ENCODE data around the gene YBX2.

DNA sequence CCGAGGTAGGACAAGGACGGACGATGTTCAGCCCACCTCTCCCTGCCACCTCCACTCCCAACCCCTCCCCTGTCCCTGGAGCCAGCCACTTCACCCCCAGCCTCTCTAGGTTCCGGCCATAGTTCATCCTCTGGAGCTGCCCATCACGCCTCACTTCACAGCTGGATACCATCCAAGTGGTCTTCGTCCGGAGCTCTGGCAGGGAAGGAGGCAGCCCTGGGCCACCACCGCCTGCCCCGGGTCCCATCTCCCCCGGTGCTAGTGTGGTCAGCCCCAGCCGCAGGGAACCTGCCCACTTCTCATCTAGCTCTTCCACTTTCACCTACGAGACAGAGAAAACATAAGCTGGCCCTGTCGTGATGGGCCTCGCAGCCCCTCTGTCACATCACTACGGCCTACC, 27.0 kb upstream of the YBX2 start:
- TF ChIP-seq, protein P1, sequence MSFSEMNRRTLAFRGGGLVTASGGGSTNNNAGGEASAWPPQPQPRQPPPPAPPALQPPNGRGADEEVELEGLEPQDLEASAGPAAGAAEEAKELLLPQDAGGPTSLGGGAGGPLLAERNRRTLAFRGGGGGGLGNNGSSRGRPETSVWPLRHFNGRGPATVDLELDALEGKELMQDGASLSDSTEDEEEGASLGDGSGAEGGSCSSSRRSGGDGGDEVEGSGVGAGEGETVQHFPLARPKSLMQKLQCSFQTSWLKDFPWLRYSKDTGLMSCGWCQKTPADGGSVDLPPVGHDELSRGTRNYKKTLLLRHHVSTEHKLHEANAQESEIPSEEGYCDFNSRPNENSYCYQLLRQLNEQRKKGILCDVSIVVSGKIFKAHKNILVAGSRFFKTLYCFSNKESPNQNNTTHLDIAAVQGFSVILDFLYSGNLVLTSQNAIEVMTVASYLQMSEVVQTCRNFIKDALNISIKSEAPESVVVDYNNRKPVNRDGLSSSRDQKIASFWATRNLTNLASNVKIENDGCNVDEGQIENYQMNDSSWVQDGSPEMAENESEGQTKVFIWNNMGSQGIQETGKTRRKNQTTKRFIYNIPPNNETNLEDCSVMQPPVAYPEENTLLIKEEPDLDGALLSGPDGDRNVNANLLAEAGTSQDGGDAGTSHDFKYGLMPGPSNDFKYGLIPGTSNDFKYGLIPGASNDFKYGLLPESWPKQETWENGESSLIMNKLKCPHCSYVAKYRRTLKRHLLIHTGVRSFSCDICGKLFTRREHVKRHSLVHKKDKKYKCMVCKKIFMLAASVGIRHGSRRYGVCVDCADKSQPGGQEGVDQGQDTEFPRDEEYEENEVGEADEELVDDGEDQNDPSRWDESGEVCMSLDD (tag by site-specific recombination; IDR thresholded peaks at IDR 0.05): no peak
- TF ChIP-seq ZNF16 (tag by site-specific recombination; IDR thresholded peaks at IDR 0.05; ENCODE audit: low read depth): no peak
- TF ChIP-seq, protein P2, sequence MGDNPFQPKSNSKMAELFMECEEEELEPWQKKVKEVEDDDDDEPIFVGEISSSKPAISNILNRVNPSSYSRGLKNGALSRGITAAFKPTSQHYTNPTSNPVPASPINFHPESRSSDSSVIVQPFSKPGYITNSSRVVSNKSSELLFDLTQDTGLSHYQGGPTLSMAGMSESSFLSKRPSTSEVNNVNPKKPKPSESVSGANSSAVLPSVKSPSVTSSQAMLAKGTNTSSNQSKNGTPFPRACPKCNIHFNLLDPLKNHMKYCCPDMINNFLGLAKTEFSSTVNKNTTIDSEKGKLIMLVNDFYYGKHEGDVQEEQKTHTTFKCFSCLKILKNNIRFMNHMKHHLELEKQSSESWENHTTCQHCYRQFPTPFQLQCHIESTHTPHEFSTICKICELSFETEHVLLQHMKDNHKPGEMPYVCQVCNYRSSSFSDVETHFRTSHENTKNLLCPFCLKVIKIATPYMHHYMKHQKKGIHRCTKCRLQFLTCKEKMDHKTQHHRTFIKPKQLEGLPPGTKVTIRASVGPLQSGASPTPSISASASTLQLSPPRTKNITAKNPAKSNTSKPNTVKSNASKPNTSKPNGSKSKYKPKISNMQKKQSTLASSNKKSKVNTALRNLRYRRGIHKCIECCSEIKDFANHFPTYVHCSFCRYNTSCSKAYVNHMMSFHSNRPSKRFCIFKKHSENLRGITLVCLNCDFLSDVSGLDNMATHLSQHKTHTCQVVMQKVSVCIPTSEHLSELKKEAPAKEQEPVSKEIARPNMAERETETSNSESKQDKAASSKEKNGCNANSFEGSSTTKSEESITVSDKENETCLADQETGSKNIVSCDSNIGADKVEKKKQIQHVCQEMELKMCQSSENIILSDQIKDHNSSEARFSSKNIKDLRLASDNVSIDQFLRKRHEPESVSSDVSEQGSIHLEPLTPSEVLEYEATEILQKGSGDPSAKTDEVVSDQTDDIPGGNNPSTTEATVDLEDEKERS (tag by site-specific recombination; IDR thresholded peaks at IDR 0.05): no peak
- TF ChIP-seq, protein P3, sequence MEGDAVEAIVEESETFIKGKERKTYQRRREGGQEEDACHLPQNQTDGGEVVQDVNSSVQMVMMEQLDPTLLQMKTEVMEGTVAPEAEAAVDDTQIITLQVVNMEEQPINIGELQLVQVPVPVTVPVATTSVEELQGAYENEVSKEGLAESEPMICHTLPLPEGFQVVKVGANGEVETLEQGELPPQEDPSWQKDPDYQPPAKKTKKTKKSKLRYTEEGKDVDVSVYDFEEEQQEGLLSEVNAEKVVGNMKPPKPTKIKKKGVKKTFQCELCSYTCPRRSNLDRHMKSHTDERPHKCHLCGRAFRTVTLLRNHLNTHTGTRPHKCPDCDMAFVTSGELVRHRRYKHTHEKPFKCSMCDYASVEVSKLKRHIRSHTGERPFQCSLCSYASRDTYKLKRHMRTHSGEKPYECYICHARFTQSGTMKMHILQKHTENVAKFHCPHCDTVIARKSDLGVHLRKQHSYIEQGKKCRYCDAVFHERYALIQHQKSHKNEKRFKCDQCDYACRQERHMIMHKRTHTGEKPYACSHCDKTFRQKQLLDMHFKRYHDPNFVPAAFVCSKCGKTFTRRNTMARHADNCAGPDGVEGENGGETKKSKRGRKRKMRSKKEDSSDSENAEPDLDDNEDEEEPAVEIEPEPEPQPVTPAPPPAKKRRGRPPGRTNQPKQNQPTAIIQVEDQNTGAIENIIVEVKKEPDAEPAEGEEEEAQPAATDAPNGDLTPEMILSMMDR (tag by site-specific recombination; IDR thresholded peaks at IDR 0.05): no peak
- no peak for TF ChIP-seq ZNF169 (tag by site-specific recombination; IDR thresholded peaks at IDR 0.05)
- TF ChIP-seq TCF7L2 (IDR thresholded peaks at IDR 0.05; ENCODE audit: borderline replicate concordance, low read depth, low read length): no peak
- TF ChIP-seq REPIN1 (tag by site-specific recombination; IDR thresholded peaks at IDR 0.05; ENCODE audit: low read depth): no peak
- TF ChIP-seq ZNF600 (tag by site-specific recombination; IDR thresholded peaks at IDR 0.05): no peak
- no peak for TF ChIP-seq ZNF510 (tag by site-specific recombination; IDR thresholded peaks at IDR 0.05; ENCODE audit: insufficient replicate concordance)

Measured in HEK293 (cell line).